Stimulated activated CD4-positive, alpha-beta T cell treated with anti-CD3 and anti-CD28 coated beads, Interleukin-2, amount 100 ng/mL, for 24 hours (primary cell): ENCODE results near the gene TP53TG5.
"Not testable (repeated sequence)": the region's sequence is repeated elsewhere in the genome, so short reads cannot be mapped to it uniquely, and the experiment has no call there.

Source experiments
- DNase-seq, 2 donors: peaks; one replicate each; pipeline ENCODE4 v3.0.0-alpha.2; 2020

Gene TP53TG5

GRCh38 chr20:45366192-45366591 lies 11.9 kb downstream of the TP53TG5 start:
- no peak for DNase-seq

GRCh38 chr20:45365444-45365970 lies 12.6 kb downstream of the TP53TG5 start:
- no peak for DNase-seq

GRCh38 chr20:45363611-45364492 lies 14.3 kb downstream of the TP53TG5 start:
- DNase-seq: no peak

- DNase-seq: peak; percentile 99
Measured at GRCh38 chr20:45362804-45363610, 15.1 kb downstream of the TP53TG5 start, which contains the start of gene SYS1. Gene SYS1, plus strand, starts transcription at chr20:45363156. Its CDS starts 376 bp downstream, at chr20:45363532.

GRCh38 chr20:45361793-45362192 lies 16.3 kb downstream of the TP53TG5 start:
- no peak for DNase-seq

- DNase-seq: no peak
Measured at GRCh38 chr20:45359406-45360148, 18.5 kb downstream of the TP53TG5 start.

GRCh38 chr20:45359069-45359405 lies 19.1 kb downstream of the TP53TG5 start:
- DNase-seq: no peak

GRCh38 chr20:45358282-45359068 lies 19.6 kb downstream of the TP53TG5 start:
- no peak for DNase-seq

- DNase-seq: no peak
Measured at GRCh38 chr20:45355209-45356084, 22.7 kb downstream of the TP53TG5 start.

- peak in 1 of 2 donors; percentile 49 for DNase-seq
Measured at GRCh38 chr20:45354423-45355208, 23.5 kb downstream of the TP53TG5 start.

- DNase-seq: no peak
Measured at GRCh38 chr20:45353746-45354145, 24.4 kb downstream of the TP53TG5 start.

GRCh38 chr20:45352729-45353128 lies 25.4 kb downstream of the TP53TG5 start:
- no peak for DNase-seq

- not testable (repeated sequence) for DNase-seq
Measured at GRCh38 chr20:45350795-45351194, 27.3 kb downstream of the TP53TG5 start.

GRCh38 chr20:45350217-45350616 lies 27.9 kb downstream of the TP53TG5 start:
- no peak for DNase-seq

- DNase-seq: peak; percentile 70 to 75
Measured at GRCh38 chr20:45347936-45348778, 30.0 kb downstream of the TP53TG5 start, which contains the start of gene SDC4. Gene SDC4, minus strand, starts transcription at chr20:45348424. Its CDS starts 40 bp downstream, at chr20:45348384.

- no peak for DNase-seq
Measured at GRCh38 chr20:45347297-45347935, 30.7 kb downstream of the TP53TG5 start.

- no peak for DNase-seq
Measured at GRCh38 chr20:45346851-45347250, 31.3 kb downstream of the TP53TG5 start.

- no peak for DNase-seq
Measured at GRCh38 chr20:45346291-45346718, 31.8 kb downstream of the TP53TG5 start.
